Progenitor cell of endocrine pancreas (in vitro differentiated cells): ENCODE data around the gene PTPN18. TPM values are rescaled to one million over a fixed set of nuclear protein-coding genes. Genes with fewer than 3 reads are reported as not detected.

Experiments used
- DNase-seq: peaks from one replicate; pipeline ENCODE4 v3.0.0; 2021; ENCODE audit warnings: low spot score; ENCODE audit not compliant: unreplicated experiment
- H3K27ac Mint-ChIP-seq: 2 replicates; pipeline ENCODE4 v1.8.0; 2021; ENCODE audit warnings: mild to moderate bottlenecking, moderate library complexity, mixed read lengths
- H3K27me3 Mint-ChIP-seq: 2 replicates; pipeline ENCODE4 v1.8.0; 2021; ENCODE audit warnings: mixed read lengths
- H3K36me3 Mint-ChIP-seq: 2 replicates; pipeline ENCODE4 v1.8.0; 2022; ENCODE audit warnings: mixed read lengths; ENCODE audit not compliant: insufficient read depth
- H3K4me1 Mint-ChIP-seq: 2 replicates; pipeline ENCODE4 v1.8.0; 2021; ENCODE audit warnings: low read depth, mixed read lengths
- H3K4me3 Mint-ChIP-seq: 2 replicates; pipeline ENCODE4 v1.8.0; 2021; ENCODE audit warnings: low read depth, mild to moderate bottlenecking, moderate library complexity, mixed read lengths
- H3K9me3 Mint-ChIP-seq: 2 replicates; pipeline ENCODE4 v1.8.0; 2021; ENCODE audit warnings: low read depth, mixed read lengths
- CTCF ChIP-seq: fragments of 200-600 bp; sonication (generic); IDR thresholded peaks from one replicate; pipeline ENCODE4 v1.5.0; 2021; ENCODE audit warnings: antibody characterized with exemption, mild to moderate bottlenecking; ENCODE audit not compliant: unreplicated experiment
- total RNA-seq: library from RNA; stranded (reverse); gene quantifications from 2 replicates; pipeline ENCODE4 v1.2.1, GENCODE V29; 2021

PTPN18 gene
- total RNA-seq, 1 donor from 2014 or later = 47.5 TPM

GRCh38 chr2:130389358-130389757, 33.5 kb downstream of the PTPN18 start:
- peaks cover 20% of the 10 kb centered on the region for H3K4me1 Mint-ChIP-seq
- no peaks in the 10 kb centered on the region for H3K9me3 Mint-ChIP-seq
- no peak for TF ChIP-seq CTCF
- no peak overlapping the region for H3K27ac Mint-ChIP-seq
- H3K4me3 Mint-ChIP-seq = no peak overlapping the region
- no peak for DNase-seq
- peaks cover 20% of the 10 kb centered on the region for H3K27me3 Mint-ChIP-seq
- no peaks in the 10 kb centered on the region for H3K36me3 Mint-ChIP-seq

GRCh38 chr2:130389783-130390182, 33.9 kb downstream of the PTPN18 start:
- no peak overlapping the region for H3K4me3 Mint-ChIP-seq

GRCh38 chr2:130390460-130391057, 34.7 kb downstream of the PTPN18 start:
- Mint-ChIP-seq H3K4me1 (peaks cover 20% of the 10 kb centered on the region), H3K27ac (no peak overlapping the region), H3K9me3 (no peaks in the 10 kb centered on the region), H3K4me3 (peak overlapping the region; percentile 86), H3K27me3 (peaks cover 20% of the 10 kb centered on the region), H3K36me3 (no peaks in the 10 kb centered on the region)
- DNase-seq = no peak
- TF ChIP-seq CTCF = no peak

More at GRCh38 chr2:130389783-130390182, 33.9 kb downstream of the PTPN18 start:
- DNase-seq = no peak
- no peak for TF ChIP-seq CTCF
- Mint-ChIP-seq H3K4me1 (peaks cover 20% of the 10 kb centered on the region), H3K27me3 (peaks cover 20% of the 10 kb centered on the region), H3K27ac (no peak overlapping the region), H3K9me3 (no peaks in the 10 kb centered on the region), H3K36me3 (no peaks in the 10 kb centered on the region)

GRCh38 chr2:130391058-130391871, 35.4 kb downstream of the PTPN18 start:
- H3K4me1 Mint-ChIP-seq = peaks cover 27% of the 10 kb centered on the region
- peaks cover 20% of the 10 kb centered on the region for H3K27me3 Mint-ChIP-seq
- H3K4me3 Mint-ChIP-seq = peak overlapping the region; percentile 86
- peak; percentile 51 for DNase-seq
- no peak for TF ChIP-seq CTCF
- no peaks in the 10 kb centered on the region for H3K9me3 Mint-ChIP-seq
- H3K36me3 Mint-ChIP-seq = no peaks in the 10 kb centered on the region
- H3K27ac Mint-ChIP-seq = peak overlapping the region; percentile 84

- Mint-ChIP-seq H3K4me3 (peak overlapping the region; percentile 86), H3K27me3 (peaks cover 20% of the 10 kb centered on the region), H3K4me1 (peaks cover 21% of the 10 kb centered on the region), H3K36me3 (no peaks in the 10 kb centered on the region), H3K9me3 (no peaks in the 10 kb centered on the region), H3K27ac (peak overlapping the region; percentile 84)
- no peak for DNase-seq
- TF ChIP-seq CTCF = no peak
Observed at GRCh38 chr2:130391872-130392670, 36.2 kb downstream of the PTPN18 start.
